Activated B cell treated with CpG ODN at 0.5 μM for 24 hours (primary cell): Measurements from ENCODE around the gene SECISBP2L. TPM values are rescaled to one million over a fixed set of nuclear protein-coding genes. Genes with fewer than 3 reads are reported as not detected.

Experiments
- ATAC-seq: fragments of 200-7000 bp; cut with Tn5 transposase; one replicate; pipeline ENCODE4 v1.10.0; 2021; ENCODE audit warnings: low read depth, mild to moderate bottlenecking, moderate library complexity
- CTCF ChIA-PET: fragments of 350-600 bp; sonication (Branson Sonifier 250); formaldehyde crosslinking; loops from one replicate; lab custom pipeline; 2021; ENCODE audit warnings: antibody characterized with exemption; lab: Charles Lee
- POLR2A ChIA-PET: fragments of 350-600 bp; sonication (Branson Sonifier 250); formaldehyde crosslinking; loops from one replicate; lab custom pipeline; 2021; ENCODE audit warnings: antibody characterized with exemption; lab: Charles Lee
- DNase-seq: peaks from one replicate; pipeline ENCODE4 v3.0.0; 2022
- H3K27ac Mint-ChIP-seq: one replicate; pipeline ENCODE4 v1.8.0; 2020; ENCODE audit warnings: mixed read lengths
- H3K27me3 Mint-ChIP-seq: one replicate; pipeline ENCODE4 v1.8.0; 2021; ENCODE audit warnings: mixed read lengths
- H3K36me3 Mint-ChIP-seq: one replicate; pipeline ENCODE4 v1.8.0; 2021; ENCODE audit warnings: low read depth, mixed read lengths
- H3K4me1 Mint-ChIP-seq: one replicate; pipeline ENCODE4 v1.8.0; 2021; ENCODE audit warnings: mixed read lengths
- H3K4me3 Mint-ChIP-seq: one replicate; pipeline ENCODE4 v1.8.0; 2020; ENCODE audit warnings: mild to moderate bottlenecking, mixed read lengths
- H3K9me3 Mint-ChIP-seq: one replicate; pipeline ENCODE4 v1.8.0; 2020; ENCODE audit warnings: mixed read lengths
- CTCF ChIP-seq: fragments of 200-600 bp; IDR thresholded peaks from one replicate; pipeline ENCODE4 v1.8.0; 2022; ENCODE audit warnings: antibody characterized with exemption, mild to moderate bottlenecking
- intact Hi-C: fragments of 100-400 bp; cut with micrococcal nuclease; formaldehyde crosslinking; loops from one replicate; pipeline ENCODE4 v1.15.1; 2024
- total RNA-seq: library from RNA; stranded (reverse); gene quantifications from 2 replicates; pipeline ENCODE4 v1.2.3, GENCODE V29; 2022

Gene SECISBP2L
- total RNA-seq, 1 donor from 2014 or later: 56.5 TPM

GRCh38 chr15:49055630-49056029, 9.4 kb upstream of the SECISBP2L start:
- CTCF ChIA-PET: interaction anchor here (0.7 kb wide), 1 partner anchor 67 kb away, joined by 3 read pairs; no protein-coding TSS in a partner anchor
- POLR2A ChIA-PET: no interaction called here

GRCh38 chr15:49052662-49053061, 6.4 kb upstream of the SECISBP2L start:
- POLR2A ChIA-PET: no interaction called here
- CTCF ChIA-PET: no interaction called here
- no peak for TF ChIP-seq CTCF
- Mint-ChIP-seq H3K4me1 (no peaks in the 10 kb centered on the region), H3K27me3 (no peaks in the 10 kb centered on the region), H3K36me3 (no peaks in the 10 kb centered on the region), H3K9me3 (peaks cover 3% of the 10 kb centered on the region), H3K27ac (no peak overlapping the region), H3K4me3 (no peak overlapping the region)
- DNase-seq (no peak), ATAC-seq (no peak)
- intact Hi-C loops: no loop called here

More at GRCh38 chr15:49055630-49056029, 9.4 kb upstream of the SECISBP2L start:
- H3K4me1 Mint-ChIP-seq: no peaks in the 10 kb centered on the region
- DNase-seq: no peak
- no peaks in the 10 kb centered on the region for H3K36me3 Mint-ChIP-seq
- no peak overlapping the region for H3K4me3 Mint-ChIP-seq
- H3K27me3 Mint-ChIP-seq: no peaks in the 10 kb centered on the region
- TF ChIP-seq CTCF: no peak
- peaks cover 3% of the 10 kb centered on the region for H3K9me3 Mint-ChIP-seq
- ATAC-seq: no peak
- H3K27ac Mint-ChIP-seq: no peak overlapping the region
- intact Hi-C loops: no loop called here

GRCh38 chr15:49047456-49047855, 1.2 kb upstream of the SECISBP2L start:
- TF ChIP-seq CTCF: no peak
- ATAC-seq (no peak), DNase-seq (no peak)
- Mint-ChIP-seq H3K4me3 (no peak overlapping the region), H3K27ac (peak overlapping the region; percentile 1), H3K9me3 (peaks cover 3% of the 10 kb centered on the region), H3K27me3 (no peaks in the 10 kb centered on the region), H3K36me3 (peaks cover 7% of the 10 kb centered on the region), H3K4me1 (peaks cover 28% of the 10 kb centered on the region)
- ChIA-PET CTCF (interaction anchor here (2.4 kb wide), 1 partner anchor 98 kb away, joined by 12 read pairs; no protein-coding TSS in a partner anchor), POLR2A (interaction anchor here (0.8 to 2.3 kb wide), 3 partner anchors 108 to 237 kb away, joined by 4 to 18 read pairs (median 11); partner anchors contain the start of genes CEP152, COPS2 and EID1)
- intact Hi-C loops: loop anchor here (5.0 to 10.0 kb wide), 4 partner anchors 185 to 1857 kb away; partner anchors contain the start of genes AP4E1, FGF7 and MYEF2

- DNase-seq: no peak
Measured at GRCh38 chr15:49045751-49046219, 461 bp downstream of the SECISBP2L start.

More at GRCh38 chr15:49045751-49046219, 461 bp downstream of the SECISBP2L start:
- Mint-ChIP-seq H3K36me3 (peaks cover 18% of the 10 kb centered on the region), H3K27me3 (no peaks in the 10 kb centered on the region), H3K4me1 (peaks cover 40% of the 10 kb centered on the region), H3K27ac (peak overlapping the region; percentile 95), H3K9me3 (no peaks in the 10 kb centered on the region), H3K4me3 (peak overlapping the region; percentile 97)
- POLR2A ChIA-PET: interaction anchor here (1.0 to 2.3 kb wide), 5 partner anchors 70 to 1309 kb away, joined by 4 to 18 read pairs (median 9); partner anchors contain the start of genes CEP152, COPS2, EID1 and GABPB1
- no peak for TF ChIP-seq CTCF
- intact Hi-C loops: loop anchor here (1.0 to 10.0 kb wide), 12 partner anchors 101 to 1859 kb away; partner anchors contain the start of genes AP4E1, CEP152, COPS2 and DUT
- CTCF ChIA-PET: interaction anchor here (0.7 to 2.4 kb wide), 3 partner anchors 70 to 110 kb away, joined by 3 to 12 read pairs (median 3); partner anchors contain the start of gene COPS2
- ATAC-seq: peak; percentile 19
